Glomerular visceral epithelial cell (primary cell): Measurements from ENCODE around the gene BRD7.

Source experiments
- DNase-seq: peaks from one replicate; pipeline ENCODE4 v3.0.0-alpha.2; 2016; ENCODE audit errors: extremely low spot score

The BRD7 gene

DNA sequence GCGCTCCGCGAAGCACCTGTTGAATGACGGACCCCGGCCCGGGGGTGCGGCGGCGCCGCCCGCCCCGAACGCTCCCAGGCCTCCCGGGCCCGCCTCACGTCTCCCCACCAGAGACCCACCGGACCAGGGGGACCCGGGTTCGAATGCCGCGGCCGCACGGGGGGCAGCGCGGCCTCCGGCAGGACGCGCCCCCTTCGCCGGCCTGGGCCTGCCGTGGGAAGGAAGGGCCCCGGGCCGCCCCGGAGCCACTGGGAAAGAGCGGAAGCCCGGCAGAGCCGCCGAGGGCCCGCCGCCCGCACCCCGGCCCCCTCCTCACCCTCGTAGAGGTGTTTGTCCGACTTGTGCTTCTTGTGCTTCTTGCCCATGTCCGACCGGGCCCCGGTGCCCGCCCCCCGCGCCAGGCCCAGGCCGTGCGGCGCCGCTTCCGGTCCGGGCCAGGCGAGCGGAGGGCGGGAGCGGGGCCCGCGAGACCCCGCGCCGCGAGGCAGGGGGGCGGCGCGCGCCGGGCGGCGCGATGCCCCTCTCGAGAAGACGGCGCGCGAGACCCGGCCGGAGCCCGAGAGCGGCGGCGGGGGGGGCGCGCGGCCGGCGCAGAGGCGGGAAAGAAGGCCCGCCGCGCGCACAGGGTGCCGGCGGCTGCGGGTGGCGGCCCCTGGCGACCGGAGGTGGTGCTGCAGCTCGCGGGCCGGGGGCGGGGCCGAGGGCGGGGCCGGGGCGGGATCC lies at the start of gene BRD7:
TSS of gene BRD7 (minus strand) at position 579 of the 723 bp plus-strand sequence. CDS start at position 365, 214 bp downstream.
- DNase-seq = peak; percentile 68

DNA sequence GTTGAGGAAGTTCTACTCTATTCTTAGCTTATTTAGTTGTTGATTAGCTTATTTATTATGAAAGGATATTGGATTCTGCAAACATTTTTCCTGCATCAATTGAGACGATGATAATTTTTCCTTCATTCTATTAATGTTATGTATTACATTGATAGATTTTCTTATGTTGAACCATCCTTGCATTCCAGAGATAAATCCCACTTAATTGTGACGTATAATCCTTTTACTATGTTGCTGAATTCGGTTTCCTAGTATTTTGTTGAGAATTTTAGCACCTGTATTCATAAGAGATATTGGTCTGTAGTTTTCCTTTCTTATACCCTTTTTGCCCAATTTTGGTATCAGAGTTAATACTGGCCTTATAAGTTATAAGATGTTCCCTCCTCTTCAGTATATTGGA lies 47.6 kb upstream of the BRD7 start:
- DNase-seq = no peak

DNA sequence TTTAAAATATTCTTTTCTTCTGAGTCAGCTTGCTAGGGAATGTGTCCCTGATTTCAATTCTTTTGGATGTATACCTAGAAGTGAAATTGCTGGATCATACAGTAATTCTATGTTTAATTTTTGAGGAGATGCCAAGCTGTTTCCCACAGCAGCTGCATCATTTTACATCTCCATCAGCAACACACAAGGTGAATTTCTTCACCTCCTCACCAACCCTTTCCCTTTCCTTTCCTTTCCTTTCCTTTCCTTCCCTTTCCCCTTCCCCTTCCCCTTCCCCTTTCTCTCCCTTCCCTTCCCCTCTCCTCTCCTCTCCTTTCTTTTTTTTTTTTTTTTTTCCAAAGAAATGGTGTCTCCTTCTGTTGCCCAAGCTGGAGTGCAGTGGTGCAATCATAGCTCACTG lies 45.4 kb upstream of the BRD7 start:
- no peak for DNase-seq

DNA sequence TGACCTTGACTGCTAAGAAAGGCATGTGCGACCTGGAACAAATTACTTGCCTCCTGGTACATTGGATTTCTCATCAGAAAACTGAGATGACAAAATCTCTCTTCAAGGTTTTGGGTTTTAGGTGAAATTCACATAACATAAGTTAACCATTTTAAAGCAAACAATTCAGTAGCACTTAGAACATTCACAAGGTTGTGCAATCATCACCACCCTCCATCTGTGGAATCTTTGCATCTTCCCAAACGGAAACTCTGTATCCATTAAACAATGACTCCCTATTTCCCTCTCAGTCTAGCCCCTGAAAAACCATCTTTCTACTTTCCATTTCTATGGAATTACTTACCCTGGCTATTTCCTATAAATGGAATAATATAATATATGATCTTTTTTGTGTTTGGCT lies 42.2 kb upstream of the BRD7 start:
- DNase-seq = no peak

GRCh38 chr16:50408001-50408561 lies 39.3 kb upstream of the BRD7 start:
- no peak for DNase-seq

GRCh38 chr16:50407351-50407750 lies 38.6 kb upstream of the BRD7 start:
- DNase-seq = no peak

DNA sequence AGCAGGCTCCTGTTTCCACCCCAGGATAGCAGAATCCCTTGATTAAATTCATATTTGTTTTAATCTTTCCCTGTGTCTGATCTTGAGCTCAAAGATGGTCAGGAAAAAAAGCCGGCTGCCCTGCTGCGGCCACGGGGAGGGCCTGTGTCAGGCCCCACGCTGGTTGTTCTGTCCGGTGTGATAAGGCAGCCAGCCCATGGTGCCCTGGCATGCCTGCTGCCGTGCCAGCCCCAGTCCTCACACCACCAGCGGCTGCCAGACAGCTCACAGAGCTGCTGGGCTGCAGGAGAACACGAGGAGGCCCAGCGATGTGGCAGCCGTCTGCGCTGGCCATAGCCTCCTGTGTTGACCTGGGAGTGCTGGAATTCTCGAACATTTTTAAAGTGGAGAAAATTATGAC lies 34.7 kb upstream of the BRD7 start:
- DNase-seq = no peak

GRCh38 chr16:50402298-50402895 lies 33.6 kb upstream of the BRD7 start:
- DNase-seq = no peak

DNA sequence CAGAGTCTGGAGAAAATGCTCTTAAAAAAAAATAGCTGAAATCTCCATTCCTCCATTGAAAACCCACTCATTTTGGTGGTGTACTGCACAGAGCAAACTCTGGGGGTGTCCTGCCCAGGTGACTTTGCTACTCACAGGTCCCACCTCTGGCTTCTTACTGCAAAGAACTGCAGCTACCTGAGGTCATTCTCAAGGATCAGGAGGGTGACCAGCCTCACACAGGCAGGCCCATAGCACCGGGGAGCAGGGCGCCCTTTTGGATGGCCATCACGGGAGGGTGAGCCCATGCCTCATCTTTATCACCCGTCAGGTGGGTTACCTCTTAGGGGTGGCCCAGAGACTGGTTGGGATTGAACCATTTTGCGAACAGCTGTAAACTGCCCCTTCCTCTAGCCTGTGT lies 32.6 kb upstream of the BRD7 start:
- no peak for DNase-seq

DNA sequence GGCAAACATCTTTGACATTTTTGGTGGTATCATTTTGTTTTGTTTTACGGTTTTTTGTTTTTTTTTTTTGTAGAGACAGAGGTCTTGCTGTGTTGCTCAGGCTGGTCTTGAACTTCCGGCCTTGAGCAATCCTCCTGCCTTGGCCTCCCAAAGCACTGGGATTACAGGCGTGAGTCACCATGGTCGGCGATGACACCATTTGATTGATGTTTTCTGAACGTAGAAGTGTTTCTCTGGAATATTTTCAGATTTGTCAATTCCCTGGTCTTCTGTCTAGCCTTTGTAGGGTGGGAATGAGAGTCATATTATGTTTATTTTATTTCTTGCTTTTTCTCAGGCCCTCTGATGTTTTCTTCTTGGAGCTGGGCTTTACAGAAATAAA lies 32.2 kb upstream of the BRD7 start:
- DNase-seq = no peak

- DNase-seq = no peak
These were observed 31.7 kb upstream of the BRD7 start for GRCh38 chr16:50400312-50400966.

- no peak for DNase-seq
These were observed 30.6 kb upstream of the BRD7 start for GRCh38 chr16:50399411-50399810.

DNA sequence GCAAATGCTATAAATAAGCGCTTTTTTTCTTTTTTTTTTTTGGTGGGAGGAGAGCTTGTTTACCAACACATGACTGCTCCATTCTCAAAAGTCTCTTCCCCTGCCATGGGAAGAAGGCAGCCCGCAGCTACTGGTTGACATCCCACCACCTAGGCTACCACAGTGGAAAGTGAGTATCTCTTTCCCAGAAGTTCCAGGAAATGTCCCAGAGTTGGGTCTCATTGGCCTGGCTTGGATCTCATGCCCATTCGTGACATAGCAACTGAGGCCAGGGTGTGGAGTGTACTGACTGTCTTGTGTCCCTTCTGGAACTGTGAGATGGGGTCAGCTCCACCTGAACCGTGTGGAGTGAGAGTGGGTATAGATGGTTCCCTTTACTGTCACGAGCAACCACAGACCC lies 29.5 kb upstream of the BRD7 start:
- no peak for DNase-seq

DNA sequence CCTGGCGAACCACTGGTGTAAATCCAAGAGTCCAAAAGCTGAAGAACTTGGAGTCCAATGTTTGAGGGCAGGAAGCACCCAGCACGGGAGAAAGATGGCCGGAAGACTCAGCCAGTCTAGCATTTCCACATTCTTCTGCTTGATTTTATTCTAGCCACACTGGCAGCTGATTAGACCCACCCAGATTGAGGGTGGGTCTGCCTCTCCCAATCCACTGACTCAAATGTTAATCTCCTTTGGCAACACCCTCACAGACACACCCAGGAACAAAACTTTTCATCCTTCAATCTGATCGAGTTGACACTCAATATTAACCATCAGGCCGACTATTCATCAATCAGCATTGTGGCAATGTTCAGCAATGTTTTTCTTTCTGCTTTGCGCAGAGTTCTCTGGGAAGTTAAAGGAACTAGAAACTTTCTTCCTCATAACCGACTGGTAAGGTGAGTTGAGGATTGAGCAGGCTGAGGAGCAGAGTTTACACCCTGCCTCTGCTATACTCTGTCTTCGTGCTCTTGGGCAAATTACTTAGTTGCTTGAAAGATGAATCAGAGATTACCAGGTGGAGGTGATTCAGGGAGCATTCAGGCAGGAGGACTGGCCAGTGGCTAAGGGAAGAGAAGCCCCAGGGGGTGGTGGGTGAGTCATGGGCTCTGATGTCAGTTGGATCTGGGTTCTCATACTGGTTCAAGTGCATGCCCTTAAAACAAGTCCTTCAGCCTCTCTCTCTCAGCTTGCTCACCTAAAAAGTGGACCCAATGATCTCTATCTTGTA lies 28.2 kb upstream of the BRD7 start:
- peak; percentile 85 for DNase-seq

- DNase-seq = no peak
These were observed 27.2 kb upstream of the BRD7 start for GRCh38 chr16:50395763-50396710.

DNA sequence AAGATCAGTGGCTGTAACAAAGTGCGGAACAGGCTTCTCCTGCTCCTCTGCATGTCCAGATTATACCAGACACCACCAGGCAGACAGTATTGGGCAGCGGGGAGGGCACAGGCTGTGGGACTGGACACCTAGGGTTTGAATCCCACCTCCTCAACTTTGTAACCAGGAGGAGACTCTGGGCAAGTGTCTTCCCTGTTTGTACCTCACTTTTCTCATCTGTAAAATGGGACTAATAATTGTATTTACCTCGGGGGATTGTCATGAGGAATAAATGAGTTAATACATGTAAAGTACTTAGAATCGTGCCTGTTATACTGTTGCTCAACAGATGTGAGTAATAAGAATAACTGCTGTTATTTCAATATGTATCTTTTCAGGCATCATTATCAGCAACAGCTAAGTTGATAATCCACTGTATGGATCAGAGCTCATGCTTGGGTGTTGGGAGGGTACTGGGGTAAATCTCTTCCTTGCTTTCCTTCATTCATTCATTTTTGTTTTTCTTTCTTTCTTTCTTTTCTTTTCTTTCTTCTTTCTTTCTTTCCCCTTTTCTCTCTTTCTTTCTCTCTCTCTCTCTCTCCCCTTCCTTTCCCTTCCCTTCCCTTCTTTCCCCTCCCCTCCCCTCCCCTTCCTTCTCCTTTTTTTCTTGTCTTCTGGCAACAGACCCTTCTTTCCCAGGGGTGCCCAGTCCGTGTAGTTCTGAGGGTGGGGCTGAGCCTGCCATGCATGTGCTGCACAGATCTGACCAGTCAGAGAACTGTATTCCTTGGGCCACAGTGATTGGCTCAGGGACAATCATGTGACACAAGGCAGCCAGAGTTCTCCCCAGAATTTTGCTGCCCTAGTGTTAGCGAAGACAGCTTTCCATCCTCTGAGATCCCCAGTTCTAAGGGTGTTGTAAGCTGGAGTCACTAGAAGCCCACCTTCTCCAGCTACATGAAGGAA lies 25.3 kb upstream of the BRD7 start:
- DNase-seq = no peak

DNA sequence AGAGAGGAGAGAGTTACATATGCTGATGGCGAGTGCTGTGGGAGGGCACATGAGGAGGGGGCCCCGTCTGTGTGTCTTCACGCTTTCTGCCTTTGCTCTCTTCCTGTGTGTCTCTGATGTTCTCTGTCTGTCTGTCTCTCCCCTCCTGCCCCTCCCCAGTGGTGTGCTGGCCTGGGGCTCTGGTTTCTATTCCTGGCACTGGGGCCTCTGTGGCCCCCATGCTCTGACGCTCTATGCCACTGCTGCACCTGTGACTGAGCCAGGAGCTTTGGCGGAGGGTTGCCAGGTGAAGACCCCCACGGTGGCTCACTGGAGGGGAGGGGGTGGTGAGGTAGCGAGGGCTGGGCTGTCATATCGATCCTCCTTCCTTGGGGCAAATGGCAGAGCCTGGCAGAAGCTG lies 24.6 kb upstream of the BRD7 start:
- DNase-seq = no peak

GRCh38 chr16:50390914-50391716 lies 22.3 kb upstream of the BRD7 start:
- DNase-seq = no peak

DNA sequence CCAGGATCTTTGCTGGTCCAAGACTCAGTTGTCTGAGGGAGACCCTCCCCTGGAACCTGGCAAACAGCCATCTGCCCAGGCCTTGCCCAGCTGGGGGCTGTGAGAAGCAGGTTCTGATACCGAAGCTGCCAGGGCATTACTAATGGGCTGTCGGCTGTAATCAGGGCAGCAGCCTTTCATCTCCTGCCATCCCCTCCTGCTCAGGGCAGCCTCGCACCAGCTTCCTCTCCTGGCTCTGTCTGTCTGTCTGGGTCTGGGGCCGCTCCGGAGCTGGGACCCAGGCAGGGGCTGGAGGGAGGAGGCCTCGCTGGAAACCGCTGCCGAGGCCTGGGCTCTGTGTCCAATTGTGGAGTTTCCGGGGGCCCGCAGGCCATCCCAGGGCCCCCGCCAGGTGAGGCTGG lies 21.6 kb upstream of the BRD7 start:
- DNase-seq = no peak
